Cardiac septum (tissue), 1 donor: ENCODE measurements around the gene GPR61. TPM values are rescaled to one million over a fixed set of nuclear protein-coding genes. Genes with fewer than 3 reads are reported as not detected.

ENCODE experiments used
- total RNA-seq: library from RNA; stranded (reverse); fragmentation: NEBNext Ultra II Directional; extraction: Animal tissue kit (Norgen Biotek cat#: 25700); gene quantifications from one replicate; pipeline ENCODE4 v1.2.1, GENCODE V29; 2021
- donor health status: DM: no; HTN: no; CAD: no.

The GPR61 gene
- total RNA-seq, 1 donor from 2014 or later: 0.13 TPM

Other genes with a start within 250 kb of the GPR61 start
- 1.2 TPM for gene MYBPHL, start 232.9 kb upstream of the GPR61 start, total RNA-seq
- gene SORT1, start 142.0 kb upstream of the GPR61 start, total RNA-seq: 184 TPM
- 60.7 TPM for gene PSMA5, start 113.4 kb upstream of the GPR61 start, total RNA-seq
- 28.9 TPM for gene SYPL2, start 73.3 kb upstream of the GPR61 start, total RNA-seq
- gene ATXN7L2, start 56.0 kb upstream of the GPR61 start, total RNA-seq: 3.8 TPM
- gene CYB561D1, start 45.8 kb upstream of the GPR61 start, total RNA-seq: 5.5 TPM
- gene AMIGO1, start 30.1 kb upstream of the GPR61 start, total RNA-seq: 13.8 TPM
- gene GNAI3, start 8.7 kb downstream of the GPR61 start, total RNA-seq: 3.9 TPM
- gene GNAT2, start 79.7 kb downstream of the GPR61 start, total RNA-seq: not detected
- 16.7 TPM for gene AMPD2, start 80.0 kb downstream of the GPR61 start, total RNA-seq
- 33.0 TPM for gene GSTM4, start 116.2 kb downstream of the GPR61 start, total RNA-seq
- gene GSTM2, start 128.2 kb downstream of the GPR61 start, total RNA-seq: 43.5 TPM
- 44.1 TPM for gene GSTM1, start 147.9 kb downstream of the GPR61 start, total RNA-seq
- gene GSTM5, start 172.4 kb downstream of the GPR61 start, total RNA-seq: 2.6 TPM
- gene GSTM3, start 201.2 kb downstream of the GPR61 start, total RNA-seq: 93.2 TPM
- gene EPS8L3, start 224.1 kb downstream of the GPR61 start, total RNA-seq: not detected